ENCODE data around the gene PRKG1. TPM values are rescaled to one million over a fixed set of nuclear protein-coding genes. Genes with fewer than 3 reads are reported as not detected.

PRKG1 gene
- total RNA-seq, 2 experiments from 2014 or later = not detected

GRCh38 chr10:51080311-51081006 lies 6.2 kb downstream of the PRKG1 start:
- no peak overlapping the region for H3K4me3 Mint-ChIP-seq
- H3K36me3 Mint-ChIP-seq (ENCODE audit: low read depth) = no peaks in the 10 kb centered on the region
- H3K9me3 Mint-ChIP-seq = no peaks in the 10 kb centered on the region
- POLR2A ChIA-PET = no interaction called here
- H3K27me3 Mint-ChIP-seq = peaks cover 21% of the 10 kb centered on the region
- DNase-seq = no peak
- no peaks in the 10 kb centered on the region for H3K4me1 Mint-ChIP-seq
- CTCF ChIA-PET = no interaction called here
- H3K27ac Mint-ChIP-seq = no peak overlapping the region

DNA sequence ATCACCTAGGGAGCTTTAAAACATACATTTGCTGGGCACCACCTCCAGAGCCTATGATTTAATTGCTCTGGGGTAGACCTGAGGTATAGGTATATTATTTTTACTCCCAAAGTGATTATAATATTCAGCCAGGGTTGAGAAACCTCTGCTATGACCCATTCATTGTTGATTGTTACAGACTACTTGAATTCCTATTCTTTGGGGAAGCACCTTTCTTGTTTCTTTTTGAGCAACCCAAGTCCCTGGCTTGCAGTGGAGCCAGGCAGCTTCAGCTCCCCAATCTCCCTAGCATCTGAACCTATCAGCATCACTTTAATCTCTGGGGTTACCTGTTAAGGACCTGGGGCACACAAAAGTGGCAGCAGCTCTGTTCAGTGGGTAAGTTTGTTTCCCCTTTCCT lies 8.6 kb downstream of the PRKG1 start:
- Mint-ChIP-seq H3K27ac (no peak overlapping the region), H3K27me3 (peaks cover 9% of the 10 kb centered on the region), H3K4me1 (no peaks in the 10 kb centered on the region), H3K9me3 (no peaks in the 10 kb centered on the region), H3K36me3 (ENCODE audit: low read depth) (no peaks in the 10 kb centered on the region), H3K4me3 (no peak overlapping the region)
- CTCF ChIA-PET = interaction anchor here (1.3 to 1.4 kb wide), 2 partner anchors 10 to 20 kb away, joined by 3 read pairs; no protein-coding TSS in a partner anchor
- DNase-seq = no peak
- POLR2A ChIA-PET = no interaction called here

GRCh38 chr10:51083356-51083853 lies 9.1 kb downstream of the PRKG1 start:
- CTCF ChIA-PET = interaction anchor here (1.3 to 1.4 kb wide), 2 partner anchors 10 to 20 kb away, joined by 3 read pairs; no protein-coding TSS in a partner anchor
- DNase-seq = no peak
- Mint-ChIP-seq H3K27ac (no peak overlapping the region), H3K9me3 (no peaks in the 10 kb centered on the region), H3K4me1 (no peaks in the 10 kb centered on the region), H3K4me3 (no peak overlapping the region), H3K27me3 (peaks cover 9% of the 10 kb centered on the region), H3K36me3 (ENCODE audit: low read depth) (no peaks in the 10 kb centered on the region)
- POLR2A ChIA-PET = no interaction called here

DNA sequence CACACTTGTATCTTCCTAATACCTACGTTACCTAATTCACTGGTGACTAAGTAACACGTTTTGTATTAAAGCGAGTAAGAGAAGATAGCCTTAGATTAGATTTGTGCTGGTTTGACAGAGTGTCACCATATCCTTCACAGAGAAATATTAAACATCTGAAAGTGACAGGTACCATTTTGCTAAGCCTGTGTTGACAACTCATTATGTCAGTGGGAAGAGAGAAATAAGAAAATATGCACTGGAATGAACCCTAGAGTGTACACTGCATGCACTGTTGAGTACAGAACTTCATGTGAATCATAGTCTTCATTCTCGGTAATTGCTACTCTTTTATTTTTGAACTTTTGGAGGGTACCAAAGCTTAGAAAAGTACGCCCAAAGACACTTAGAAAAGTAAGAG lies 10.9 kb downstream of the PRKG1 start:
- CTCF ChIA-PET = no interaction called here
- Mint-ChIP-seq H3K36me3 (ENCODE audit: low read depth) (no peaks in the 10 kb centered on the region), H3K27me3 (peaks cover 6% of the 10 kb centered on the region)

GRCh38 chr10:51086710-51087109 lies 12.4 kb downstream of the PRKG1 start:
- H3K4me1 Mint-ChIP-seq = no peaks in the 10 kb centered on the region
- POLR2A ChIA-PET = no interaction called here
- H3K36me3 Mint-ChIP-seq (ENCODE audit: low read depth) = no peaks in the 10 kb centered on the region
- CTCF ChIA-PET = no interaction called here
- H3K27me3 Mint-ChIP-seq = no peaks in the 10 kb centered on the region
- H3K27ac Mint-ChIP-seq = no peak overlapping the region
- no peaks in the 10 kb centered on the region for H3K9me3 Mint-ChIP-seq
- H3K4me3 Mint-ChIP-seq = no peak overlapping the region
- DNase-seq = no peak

More for the DNA sequence above, 10.9 kb downstream of the PRKG1 start:
- Mint-ChIP-seq H3K4me1 (no peaks in the 10 kb centered on the region), H3K9me3 (no peaks in the 10 kb centered on the region), H3K4me3 (no peak overlapping the region), H3K27ac (no peak overlapping the region)
- no peak for DNase-seq
- POLR2A ChIA-PET = no interaction called here

DNA sequence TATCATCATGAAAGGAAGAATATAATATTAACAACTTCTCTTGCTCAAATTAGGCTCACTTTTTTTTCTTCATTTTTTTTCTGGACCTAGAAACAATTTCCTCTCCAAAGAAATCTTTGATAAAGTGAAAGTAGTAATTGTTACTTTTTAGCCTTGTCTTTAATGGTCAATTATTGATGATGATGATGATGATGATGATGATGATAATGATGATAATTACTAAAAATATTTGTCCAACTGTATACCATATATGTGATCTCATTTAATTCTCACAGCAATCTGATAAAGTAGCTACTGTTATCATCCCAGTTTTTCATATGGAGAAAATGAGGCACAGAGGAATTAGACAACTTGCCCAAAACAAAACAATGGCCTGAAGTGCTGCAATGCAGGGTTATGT lies 12.8 kb downstream of the PRKG1 start:
- CTCF ChIA-PET = no interaction called here

GRCh38 chr10:51090190-51090589 lies 15.9 kb downstream of the PRKG1 start:
- ChIA-PET POLR2A (no interaction called here), CTCF (no interaction called here)
- no peaks in the 10 kb centered on the region for H3K36me3 Mint-ChIP-seq (ENCODE audit: low read depth)
- no peaks in the 10 kb centered on the region for H3K4me1 Mint-ChIP-seq
- no peak overlapping the region for H3K4me3 Mint-ChIP-seq
- no peak for DNase-seq
- H3K27ac Mint-ChIP-seq = no peak overlapping the region
- H3K27me3 Mint-ChIP-seq = no peaks in the 10 kb centered on the region
- no peaks in the 10 kb centered on the region for H3K9me3 Mint-ChIP-seq

More for the DNA sequence above, 12.8 kb downstream of the PRKG1 start:
- POLR2A ChIA-PET = no interaction called here
- no peak overlapping the region for H3K4me3 Mint-ChIP-seq
- DNase-seq = no peak
- no peaks in the 10 kb centered on the region for H3K27me3 Mint-ChIP-seq
- H3K9me3 Mint-ChIP-seq = no peaks in the 10 kb centered on the region
- H3K4me1 Mint-ChIP-seq = no peaks in the 10 kb centered on the region
- no peak overlapping the region for H3K27ac Mint-ChIP-seq
- no peaks in the 10 kb centered on the region for H3K36me3 Mint-ChIP-seq (ENCODE audit: low read depth)

GRCh38 chr10:51092402-51092801 lies 18.1 kb downstream of the PRKG1 start:
- ChIA-PET CTCF (interaction anchor here (1.3 kb wide), 1 partner anchor 9 kb away, joined by 3 read pairs; no protein-coding TSS in a partner anchor), POLR2A (no interaction called here)

DNA sequence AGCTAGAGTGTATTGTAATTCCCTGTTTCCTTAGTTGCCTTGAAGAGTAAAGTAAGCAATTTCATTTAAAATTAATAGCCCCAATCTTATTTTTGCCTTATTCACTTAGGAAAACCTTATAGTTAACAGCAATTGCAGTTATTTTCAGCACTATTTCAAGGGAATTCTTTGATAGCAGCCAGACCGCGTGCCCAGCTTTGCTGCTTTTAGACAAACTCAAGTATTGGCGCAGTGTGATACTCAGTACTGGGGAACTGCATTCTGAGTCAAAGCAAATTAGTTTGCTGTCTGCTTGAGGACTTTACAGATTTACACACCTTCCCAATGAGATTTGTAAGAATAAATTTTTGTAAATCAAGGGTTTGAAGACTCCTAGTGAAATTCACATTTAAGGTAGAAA lies 21.2 kb downstream of the PRKG1 start:
- Mint-ChIP-seq H3K4me1 (no peaks in the 10 kb centered on the region), H3K27ac (no peak overlapping the region), H3K4me3 (no peak overlapping the region), H3K36me3 (ENCODE audit: low read depth) (no peaks in the 10 kb centered on the region), H3K27me3 (no peaks in the 10 kb centered on the region), H3K9me3 (no peaks in the 10 kb centered on the region)
- ChIA-PET POLR2A (no interaction called here), CTCF (no interaction called here)
- DNase-seq = no peak

More at GRCh38 chr10:51092402-51092801, 18.1 kb downstream of the PRKG1 start:
- DNase-seq = no peak
- Mint-ChIP-seq H3K27me3 (no peaks in the 10 kb centered on the region), H3K4me3 (no peak overlapping the region), H3K9me3 (no peaks in the 10 kb centered on the region), H3K27ac (no peak overlapping the region), H3K36me3 (ENCODE audit: low read depth) (no peaks in the 10 kb centered on the region), H3K4me1 (no peaks in the 10 kb centered on the region)

GRCh38 chr10:51097546-51097945 lies 23.3 kb downstream of the PRKG1 start:
- Mint-ChIP-seq H3K27ac (no peak overlapping the region), H3K4me1 (no peaks in the 10 kb centered on the region), H3K9me3 (no peaks in the 10 kb centered on the region), H3K4me3 (no peak overlapping the region), H3K36me3 (ENCODE audit: low read depth) (no peaks in the 10 kb centered on the region), H3K27me3 (no peaks in the 10 kb centered on the region)
- POLR2A ChIA-PET = no interaction called here
- DNase-seq = no peak
- CTCF ChIA-PET = no interaction called here

DNA sequence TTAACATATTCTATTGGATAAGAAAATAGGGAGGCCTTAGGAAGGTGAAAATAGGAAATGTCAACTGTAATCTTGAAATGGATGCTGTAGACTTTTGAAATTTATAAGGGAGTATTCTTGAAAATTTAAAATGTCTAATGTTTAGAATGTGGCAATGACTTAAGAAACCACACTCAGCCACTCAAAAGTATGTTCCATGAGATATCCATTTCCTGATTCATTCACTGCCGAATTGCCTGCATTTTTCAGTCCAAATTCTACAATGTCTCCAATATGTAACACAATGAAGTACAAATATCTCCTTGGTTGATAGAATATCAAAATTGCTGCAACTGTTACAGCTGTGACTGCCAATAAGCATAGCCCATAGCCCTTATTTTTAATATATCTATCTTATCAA lies 25.9 kb downstream of the PRKG1 start:
- Mint-ChIP-seq H3K9me3 (no peaks in the 10 kb centered on the region), H3K27ac (no peak overlapping the region), H3K36me3 (ENCODE audit: low read depth) (no peaks in the 10 kb centered on the region), H3K4me3 (no peak overlapping the region), H3K4me1 (no peaks in the 10 kb centered on the region), H3K27me3 (no peaks in the 10 kb centered on the region)
- ChIA-PET CTCF (no interaction called here), POLR2A (no interaction called here)
- DNase-seq = no peak

DNA sequence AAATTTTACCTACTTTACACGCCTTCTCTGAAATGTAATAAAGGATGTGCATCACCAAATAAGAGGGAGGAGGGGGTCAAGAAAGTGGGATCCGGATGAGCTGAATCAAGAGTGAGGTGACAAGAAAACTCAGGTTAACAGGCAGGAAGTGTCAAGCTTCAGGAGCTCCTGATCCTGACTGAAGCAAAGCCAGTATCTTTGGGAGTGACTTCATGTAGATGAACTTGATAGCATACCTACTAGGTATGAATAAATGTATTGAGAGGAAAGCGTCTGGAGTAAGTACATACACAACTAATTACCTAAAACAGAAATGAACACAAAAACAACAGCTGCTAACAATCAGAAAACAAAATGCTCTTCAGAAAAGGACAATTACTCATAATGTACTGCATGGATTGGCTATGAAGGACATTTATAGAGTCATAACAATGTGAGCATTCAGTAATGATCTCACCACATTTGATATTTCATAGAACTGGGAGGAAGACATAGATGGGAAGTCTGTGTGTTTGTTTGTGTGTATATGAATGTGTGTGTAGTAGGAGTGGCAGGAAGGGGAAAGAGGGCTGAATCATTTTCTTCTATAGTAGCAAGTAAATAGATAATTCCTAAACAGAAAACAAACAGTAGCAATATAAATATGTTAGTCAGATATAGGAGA lies 29.4 kb downstream of the PRKG1 start:
- H3K27me3 Mint-ChIP-seq = no peaks in the 10 kb centered on the region
- H3K4me3 Mint-ChIP-seq = no peak overlapping the region
- ChIA-PET CTCF (no interaction called here), POLR2A (no interaction called here)
- H3K36me3 Mint-ChIP-seq (ENCODE audit: low read depth) = no peaks in the 10 kb centered on the region
- no peaks in the 10 kb centered on the region for H3K4me1 Mint-ChIP-seq
- DNase-seq = no peak
- H3K27ac Mint-ChIP-seq = no peak overlapping the region
- no peaks in the 10 kb centered on the region for H3K9me3 Mint-ChIP-seq

DNA sequence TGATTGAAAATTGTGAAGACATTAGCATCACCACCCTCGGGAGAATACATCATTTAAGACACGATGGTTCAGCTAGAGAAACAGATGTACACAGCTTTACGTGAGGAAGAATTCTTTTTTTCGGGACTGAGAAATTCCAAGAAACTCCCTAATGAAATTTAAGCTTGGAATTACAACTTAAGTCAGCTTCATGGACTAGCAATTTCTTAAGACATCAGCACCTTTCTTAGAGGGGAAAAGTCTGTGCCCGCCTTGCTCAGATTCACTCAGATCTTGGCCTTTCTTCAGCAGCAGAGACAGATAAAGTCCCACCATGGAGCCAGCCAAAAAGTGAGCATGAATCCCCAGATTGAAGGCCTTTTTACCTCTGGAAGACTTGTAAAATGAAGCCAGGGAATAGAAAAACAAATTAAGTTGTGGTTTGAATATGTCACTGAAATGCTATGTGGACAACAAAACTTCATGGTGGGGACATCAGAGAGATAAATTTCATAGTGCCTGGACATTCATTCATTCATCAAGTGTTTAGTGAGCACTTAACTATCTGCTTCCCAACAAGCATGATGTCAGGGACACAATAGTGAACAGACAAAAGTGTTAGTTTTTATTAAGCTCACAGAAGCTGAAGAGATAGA lies 32.1 kb downstream of the PRKG1 start:
- Mint-ChIP-seq H3K4me1 (no peaks in the 10 kb centered on the region), H3K27me3 (no peaks in the 10 kb centered on the region), H3K4me3 (no peak overlapping the region), H3K27ac (no peak overlapping the region), H3K9me3 (no peaks in the 10 kb centered on the region), H3K36me3 (ENCODE audit: low read depth) (no peaks in the 10 kb centered on the region)
- CTCF ChIA-PET = no interaction called here
- POLR2A ChIA-PET = no interaction called here
- DNase-seq = no peak

Measured in activated CD4-positive, alpha-beta T cell treated with anti-CD3 and anti-CD28 coated beads, Interleukin-2, amount 10 ng/mL, durations not matched to agents 7 days and 5 days (primary cell).